ENCODE data around the gene ETF1.

ETF1 gene

GRCh38 chr5:138465261-138466124, 77.5 kb downstream of the ETF1 start, which contains the start of gene EGR1:
TSS of gene EGR1 (plus strand) at chr5:138465479. CDS start at chr5:138465762, 283 bp downstream.
- in situ Hi-C loops (cut with MboI; ENCODE audit: low sequenced_read_pairs), result no loop called here

- in situ Hi-C loops (cut with MboI; ENCODE audit: low sequenced_read_pairs), result no loop called here
Observed at GRCh38 chr5:138464388-138465260, 78.4 kb downstream of the ETF1 start.

- in situ Hi-C loops (cut with MboI; ENCODE audit: low sequenced_read_pairs), result no loop called here
Observed at GRCh38 chr5:138464008-138464387, 79.0 kb downstream of the ETF1 start.

- in situ Hi-C loops (cut with MboI; ENCODE audit: low sequenced_read_pairs), result no loop called here
Observed at GRCh38 chr5:138463419-138464007, 79.5 kb downstream of the ETF1 start.

GRCh38 chr5:138461343-138462125, 81.5 kb downstream of the ETF1 start:
- in situ Hi-C loops (cut with MboI; ENCODE audit: low sequenced_read_pairs), result no loop called here

GRCh38 chr5:138460032-138460693, 82.9 kb downstream of the ETF1 start:
- in situ Hi-C loops (cut with MboI; ENCODE audit: low sequenced_read_pairs), result no loop called here

GRCh38 chr5:138459311-138459933, 83.6 kb downstream of the ETF1 start:
- in situ Hi-C loops (cut with MboI; ENCODE audit: low sequenced_read_pairs), result no loop called here

- in situ Hi-C loops (cut with MboI; ENCODE audit: low sequenced_read_pairs), result no loop called here
Observed at GRCh38 chr5:138458856-138459255, 84.2 kb downstream of the ETF1 start.

- in situ Hi-C loops (cut with MboI; ENCODE audit: low sequenced_read_pairs), result no loop called here
Observed at GRCh38 chr5:138458384-138458783, 84.7 kb downstream of the ETF1 start.

GRCh38 chr5:138457531-138458275, 85.3 kb downstream of the ETF1 start:
- in situ Hi-C loops (cut with MboI; ENCODE audit: low sequenced_read_pairs), result no loop called here

All from hTERT RPE-1 (cell line).